GM19035 (cell line): ENCODE results near the gene PPIE.

Experiments
- ATAC-seq: cut with Tn5 transposase; IDR thresholded peaks from one replicate; pipeline ENCODE4 v1.9.1; 2021; ENCODE audit not compliant: unreplicated experiment

The PPIE gene

GRCh38 chr1:39720094-39720999 lies 18.3 kb upstream of the PPIE start:
- ATAC-seq = no peak

GRCh38 chr1:39721664-39722063 lies 17.0 kb upstream of the PPIE start:
- no peak for ATAC-seq

GRCh38 chr1:39722495-39722894 lies 16.2 kb upstream of the PPIE start:
- ATAC-seq = no peak

GRCh38 chr1:39726600-39726999 lies 12.1 kb upstream of the PPIE start:
- ATAC-seq = no peak

GRCh38 chr1:39727221-39727931 lies 11.3 kb upstream of the PPIE start:
- peak; percentile 73 for ATAC-seq

GRCh38 chr1:39727932-39728317 lies 10.8 kb upstream of the PPIE start:
- no peak for ATAC-seq

GRCh38 chr1:39729030-39729429 lies 9.7 kb upstream of the PPIE start:
- ATAC-seq = no peak

GRCh38 chr1:39729842-39730241 lies 8.8 kb upstream of the PPIE start:
- ATAC-seq = no peak

GRCh38 chr1:39732730-39733129 lies 6.0 kb upstream of the PPIE start:
- ATAC-seq = no peak

- ATAC-seq = no peak
These were observed 5.5 kb upstream of the PPIE start for GRCh38 chr1:39733161-39733560.

- ATAC-seq = no peak
These were observed 3.0 kb upstream of the PPIE start for GRCh38 chr1:39735731-39736130.

GRCh38 chr1:39737546-39738169 lies 1.0 kb upstream of the PPIE start:
- no peak for ATAC-seq

GRCh38 chr1:39745016-39745670 lies 6.5 kb downstream of the PPIE start:
- no peak for ATAC-seq

GRCh38 chr1:39751595-39751994 lies 12.9 kb downstream of the PPIE start:
- no peak for ATAC-seq

GRCh38 chr1:39752703-39753102 lies 14.0 kb downstream of the PPIE start:
- no peak for ATAC-seq

- no peak for ATAC-seq
These were observed 14.7 kb downstream of the PPIE start for GRCh38 chr1:39753132-39754025.

- ATAC-seq = no peak
These were observed 15.4 kb downstream of the PPIE start for GRCh38 chr1:39754026-39754570.

- ATAC-seq = no peak
These were observed 16.3 kb downstream of the PPIE start for GRCh38 chr1:39754906-39755504.

- ATAC-seq = no peak
These were observed 17.4 kb downstream of the PPIE start for GRCh38 chr1:39755965-39756659.
